Cardiac muscle cell (in vitro differentiated cells and primary cell): ENCODE measurements around the gene SAT2. TPM values are rescaled to one million over a fixed set of nuclear protein-coding genes. Genes with fewer than 3 reads are reported as not detected.
A peak's percentile ranks its signal among the peaks of the same experiment; 100 is the strongest.

Experiments
- DNase-seq, 2 donors: peaks; one replicate each; pipeline versions ENCODE4 v3.0.0 to v3.0.0-alpha.2; 2010 to 2017; ENCODE audit warnings: low read depth in 1 of 2, low spot score in 1 of 2
- H3K27ac ChIP-seq: fragments of 200-600 bp; sonication (generic); 2 replicates; pipeline ENCODE4 v1.5.1; 2016
- H3K27me3 ChIP-seq: fragments of 200-600 bp; sonication (generic); 2 replicates; pipeline ENCODE4 v1.6.0; 2016; ENCODE audit warnings: control low read depth
- H3K36me3 ChIP-seq: fragments of 200-600 bp; sonication (generic); 2 replicates; pipeline ENCODE4 v1.5.1; 2016; ENCODE audit warnings: control low read depth
- H3K4me1 ChIP-seq: fragments of 200-600 bp; sonication (generic); 2 replicates; pipeline ENCODE4 v1.8.1; 2017; ENCODE audit warnings: low read depth, mild to moderate bottlenecking, mixed run types
- H3K4me3 ChIP-seq: fragments of 200-600 bp; sonication (generic); 2 replicates; pipeline ENCODE4 v1.5.1; 2016; ENCODE audit warnings: mild to moderate bottlenecking
- H3K9me3 ChIP-seq: fragments of 200-600 bp; sonication (generic); 2 replicates; pipeline ENCODE4 v1.5.1; 2017; ENCODE audit warnings: low read depth, mild to moderate bottlenecking, control low read depth
- CTCF ChIP-seq: IDR thresholded peaks from 2 replicates; pipeline ENCODE4 v1.5.1; 2012; ENCODE audit warnings: low read depth, mild to moderate bottlenecking, low read length
- polyA plus RNA-seq: library from polyadenylated mRNA; unstranded; fragments of >200 nt; fragmentation: Nextera tagmentation; extraction: Ambion mirVana; gene quantifications from 2 replicates; pipeline ENCODE4 v1.2.1, GENCODE V29; 2016
- total RNA-seq: library from RNA; depleted of rRNA; stranded (reverse); fragments of >200 nt; gene quantifications from 2 replicates; pipeline ENCODE4 v1.2.3, GENCODE V29; 2016

Gene SAT2
- total and polyA plus RNA-seq, 2 experiments from 2014 or later, result 142 to 143 TPM

- no peak for DNase-seq
- H3K27me3 ChIP-seq, result no peaks in the 10 kb centered on the region
- H3K36me3 ChIP-seq, result no peaks in the 10 kb centered on the region
- no peak for TF ChIP-seq CTCF
- H3K4me3 ChIP-seq, result no peak overlapping the region
- no peaks in the 10 kb centered on the region for H3K9me3 ChIP-seq
- peaks cover 9% of the 10 kb centered on the region for H3K4me1 ChIP-seq
- H3K27ac ChIP-seq, result no peak overlapping the region
Observed at GRCh38 chr17:7623661-7624060, 4.0 kb downstream of the SAT2 start.

GRCh38 chr17:7620835-7621234 is 6.8 kb downstream of the SAT2 start:
- Histone ChIP-seq H3K27ac (no peak overlapping the region), H3K9me3 (no peaks in the 10 kb centered on the region), H3K4me3 (no peak overlapping the region), H3K36me3 (no peaks in the 10 kb centered on the region), H3K4me1 (no peaks in the 10 kb centered on the region), H3K27me3 (no peaks in the 10 kb centered on the region)
- no peak for TF ChIP-seq CTCF
- DNase-seq, result no peak

GRCh38 chr17:7618608-7619007 is 9.0 kb downstream of the SAT2 start:
- no peak for DNase-seq
- Histone ChIP-seq H3K4me1 (peaks cover under 1% of the 10 kb centered on the region), H3K9me3 (no peaks in the 10 kb centered on the region), H3K4me3 (no peak overlapping the region), H3K36me3 (no peaks in the 10 kb centered on the region), H3K27ac (no peak overlapping the region), H3K27me3 (no peaks in the 10 kb centered on the region)
- no peak for TF ChIP-seq CTCF

- Histone ChIP-seq H3K4me3 (peak overlapping the region; percentile 30), H3K9me3 (no peaks in the 10 kb centered on the region), H3K27ac (peak overlapping the region; percentile 90), H3K4me1 (peaks cover 11% of the 10 kb centered on the region), H3K36me3 (no peaks in the 10 kb centered on the region), H3K27me3 (no peaks in the 10 kb centered on the region)
- no peak for DNase-seq
- TF ChIP-seq CTCF, result no peak
Observed at GRCh38 chr17:7615265-7615747, 12.3 kb downstream of the SAT2 start.

- Histone ChIP-seq H3K27me3 (no peaks in the 10 kb centered on the region), H3K4me1 (peaks cover 11% of the 10 kb centered on the region), H3K4me3 (peak within 1 kb of the TSS; percentile 94), H3K36me3 (no peaks in the 10 kb centered on the region), H3K27ac (peak within 1 kb of the TSS; percentile 95), H3K9me3 (no peaks in the 10 kb centered on the region)
- DNase-seq, result peak; percentile 100
- TF ChIP-seq CTCF, result peak; percentile 65
Observed at GRCh38 chr17:7614425-7615264, 13.0 kb downstream of the SAT2 start, which contains the start of gene FXR2. FXR2 (minus strand) TSS chr17:7614897; CDS start chr17:7614532, 365 bp downstream.
